HepG2 (cell line): ENCODE measurements around the gene RGSL1. TPM values are rescaled to one million over a fixed set of nuclear protein-coding genes. Genes with fewer than 3 reads are reported as not detected.

ENCODE experiments used
- ATAC-seq: fragments of 200-7000 bp; cut with Tn5 transposase; 3 replicates; pipeline ENCODE4 v1.9.1; 2020; ENCODE audit warnings: mild to moderate bottlenecking, moderate library complexity
- BruUV-seq: library from RNA; stranded (reverse); fragments of 400-500 nt; replicated peaks from 2 replicates; lab custom pipeline; 2021; lab: Mats Ljungman, UMichigan
- CTCF ChIA-PET: fragments of 300-600 bp; formaldehyde crosslinking; extraction: SDS; loops from one replicate; lab custom pipeline; 2021; ENCODE audit warnings: low total read pairs, inconsistent platforms, low intra/inter-chr PET ratio; lab: Yijun Ruan, JAX
- POLR2A ChIA-PET: fragments of 350-600 bp; sonication (Branson Sonifier 250); formaldehyde crosslinking; loops from one replicate; lab custom pipeline; 2020; ENCODE audit warnings: antibody characterized with exemption, inconsistent platforms; lab: Yijun Ruan, JAX
- DNase-seq: peaks from one replicate; pipeline ENCODE4 v3.0.0-alpha.2; 2015; ENCODE audit warnings: low spot score
- FAIRE-seq: peaks from 3 replicates; lab custom pipeline; 2011; peaks lifted over from hg19 to GRCh38; lab: Jason Lieb, UNC
- H2AFZ ChIP-seq: one replicate; pipeline ENCODE4 v1.6.1; 2011; ENCODE audit warnings: low read length, inconsistent platforms
- H3K27ac ChIP-seq: fragments of 300-600 bp; 3 replicates; pipeline ENCODE4 v1.8.0; 2011; ENCODE audit warnings: mixed run types, mild to moderate bottlenecking, mixed read lengths, low read length, inconsistent platforms; ENCODE audit not compliant: insufficient read depth; ENCODE audit errors: extremely low read length
- H3K27me3 ChIP-seq, 2 experiments: fragments of 200-600 bp in 1 of 2; 2 replicates in 1 of 2; 3 replicates in 1 of 2; pipeline versions ENCODE4 v1.6.0 to v1.8.0; 2011; ENCODE audit warnings: low read length in 2 of 2, mild to moderate bottlenecking in 2 of 2, moderate library complexity in 2 of 2, inconsistent platforms in 1 of 2; ENCODE audit not compliant: insufficient read depth in 2 of 2, control insufficient read depth in 1 of 2
- H3K36me3 ChIP-seq, 2 experiments: fragments of 200-600 bp in 1 of 2; replicated peaks in 1 of 2; 2 replicates in 1 of 2; 3 replicates in 1 of 2; pipeline versions ENCODE4 v1.5.1 to v1.8.0; 2011; ENCODE audit warnings: low read length in 2 of 2, inconsistent platforms in 1 of 2; ENCODE audit not compliant: insufficient read depth in 2 of 2, control insufficient read depth in 1 of 2
- H3K4me1 ChIP-seq: 2 replicates; pipeline ENCODE4 v1.5.1; 2012; ENCODE audit warnings: low read length, inconsistent platforms; ENCODE audit not compliant: insufficient read depth
- H3K4me2 ChIP-seq: 2 replicates; pipeline ENCODE4 v1.6.0; 2011; ENCODE audit warnings: low read depth, low read length, inconsistent platforms
- H3K4me3 ChIP-seq, 3 experiments: fragments of 200-600 bp in 1 of 3; sonication (generic), shearing (Covaris generic) in 1 of 3; replicated peaks in 1 of 3; 2 replicates each; pipeline ENCODE4 v1.5.1; 2011 to 2016; ENCODE audit warnings: low read length in 3 of 3, inconsistent platforms in 2 of 3, low read depth in 2 of 3, mild to moderate bottlenecking in 2 of 3, control low read depth in 1 of 3, mixed read lengths in 1 of 3; ENCODE audit not compliant: insufficient read depth in 1 of 3
- H3K79me2 ChIP-seq: one replicate; pipeline ENCODE4 v1.6.1; 2011; ENCODE audit warnings: low read length, inconsistent platforms; ENCODE audit not compliant: insufficient read depth
- H3K9ac ChIP-seq: 2 replicates; pipeline ENCODE4 v1.6.0; 2011; ENCODE audit warnings: mild to moderate bottlenecking, low read depth, low read length, inconsistent platforms; ENCODE audit not compliant: insufficient read depth
- H3K9me3 ChIP-seq: 2 replicates; pipeline ENCODE4 v1.5.1; 2012; ENCODE audit warnings: mild to moderate bottlenecking, low read length
- H4K20me1 ChIP-seq: 2 replicates; pipeline ENCODE4 v1.6.0; 2011; ENCODE audit warnings: inconsistent platforms, mild to moderate bottlenecking, low read length, moderate library complexity; ENCODE audit not compliant: insufficient read depth
- DNMT1 ChIP-seq: sonication (generic); formaldehyde crosslinking; IDR thresholded peaks from 2 replicates; pipeline ENCODE4 v1.5.1; 2020; ENCODE audit warnings: mild to moderate bottlenecking, missing genetic modification reagents
- E2F1 ChIP-seq: sonication (generic); formaldehyde crosslinking; IDR thresholded peaks from 2 replicates; pipeline ENCODE4 v1.5.0; 2020; ENCODE audit warnings: missing genetic modification reagents
- EZH2 ChIP-seq: conservative IDR thresholded peaks from 2 replicates; pipeline ENCODE4 v1.6.1; 2012; ENCODE audit warnings: mild to moderate bottlenecking, low read depth, low read length, moderate library complexity
- GPN1 ChIP-seq: sonication (generic); formaldehyde crosslinking; IDR thresholded peaks from 2 replicates; pipeline ENCODE4 v1.5.1; 2020; ENCODE audit warnings: missing genetic modification reagents, borderline replicate concordance
- KLF13 ChIP-seq: sonication (generic); formaldehyde crosslinking; IDR thresholded peaks from 2 replicates; pipeline ENCODE4 v1.4.0; 2020; ENCODE audit warnings: mild to moderate bottlenecking, missing genetic modification reagents
- MED1 ChIP-seq: sonication (generic); formaldehyde crosslinking; IDR thresholded peaks from 2 replicates; pipeline ENCODE4 v1.4.0; 2020; ENCODE audit warnings: missing genetic modification reagents
- NFATC3 ChIP-seq: sonication (generic); formaldehyde crosslinking; IDR thresholded peaks from 2 replicates; pipeline ENCODE4 v1.5.1; 2020; ENCODE audit warnings: mild to moderate bottlenecking, missing genetic modification reagents
- TFDP2 ChIP-seq: sonication (generic); formaldehyde crosslinking; IDR thresholded peaks from 2 replicates; pipeline ENCODE4 v1.4.0; 2020; ENCODE audit warnings: missing genetic modification reagents
- ZBTB2 ChIP-seq: sonication (generic); formaldehyde crosslinking; IDR thresholded peaks from 2 replicates; pipeline ENCODE4 v1.8.0; 2022; ENCODE audit warnings: low read depth, missing genetic modification reagents
- ZFY ChIP-seq: sonication (generic); formaldehyde crosslinking; IDR thresholded peaks from 2 replicates; pipeline ENCODE4 v1.4.0; 2020; ENCODE audit warnings: missing genetic modification reagents
- ZNF530 ChIP-seq: sonication (generic); formaldehyde crosslinking; IDR thresholded peaks from 2 replicates; pipeline ENCODE4 v1.5.0; 2020; ENCODE audit warnings: low read depth, mild to moderate bottlenecking, missing genetic modification reagents
- WGBS: methylation state at CpG from one replicate; pipeline ENCODE4 v1.1.6; 2017; ENCODE audit warnings: low lambda C conversion rate; 5-methylcytosine and 5-hydroxymethylcytosine counted together
- in situ Hi-C: cut with HindIII; loops from 2 replicates; pipeline ENCODE4 v1.10.0; 2017; ENCODE audit warnings: low pct_unique_long_range_greater_than_20kb; ENCODE audit not compliant: extremely low pct_ligation_motif_present
- intact Hi-C: fragments of 100-400 bp; cut with micrococcal nuclease; formaldehyde crosslinking; loops from one replicate; pipeline ENCODE4 v1.10.0; 2022; ENCODE audit not compliant: unreplicated experiment
- polyA plus RNA-seq, 8 experiments: library from polyadenylated mRNA; depleted of rRNA in 3 of 8; stranded (reverse) in 7 of 8; unstranded in 1 of 8; fragments of >200 nt; fragmentation: Illumina TruSeq in 4 of 8; extraction: Trizol in 4 of 8; gene quantifications; 2 replicates each; pipeline versions ENCODE4 v1.2.1 to v1.2.3, GENCODE V29; 2011 to 2016; ENCODE audit warnings: low read depth in 4 of 8, missing spikeins in 1 of 8, mixed read lengths in 1 of 8; ENCODE audit not compliant: insufficient read depth in 1 of 8
- total RNA-seq, 5 experiments: library from RNA; depleted of rRNA; stranded (reverse); fragments of >200 nt; fragmentation: Illumina TruSeq; extraction: Trizol; gene quantifications; 2 replicates each; pipeline ENCODE4 v1.2.3, GENCODE V29; 2016; ENCODE audit warnings: low read depth in 1 of 5

Gene RGSL1
- total and polyA plus RNA-seq, 2 of the 13 experiments (the other 11 are each of a cell fraction or from before 2014, with no cell fraction given), result not detected

DNA sequence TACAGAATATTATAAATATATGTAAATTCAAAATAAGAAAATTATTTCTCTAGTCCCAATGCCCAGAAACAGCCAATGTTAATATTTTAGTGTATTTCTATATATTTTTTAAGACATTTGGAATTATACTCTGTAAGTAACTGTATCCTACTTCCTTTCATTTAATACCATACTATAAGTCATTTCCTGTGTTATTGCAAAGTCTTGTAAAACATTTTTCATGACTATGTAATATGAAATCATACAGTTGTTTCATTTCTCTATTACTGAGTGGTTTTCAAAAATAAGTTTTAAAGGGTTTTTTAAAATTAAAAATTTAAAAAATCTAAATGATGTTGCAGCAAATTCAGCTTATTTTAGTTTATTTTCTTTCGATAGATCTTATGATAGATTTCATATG lies 137.1 kb downstream of the RGSL1 start:
- no peaks in the 10 kb centered on the region for H3K36me3 ChIP-seq

GRCh38 chr1:182587666-182588499 lies 137.9 kb downstream of the RGSL1 start:
- no peaks in the 10 kb centered on the region for H4K20me1 ChIP-seq
- no peaks in the 10 kb centered on the region; a peak in 1 of 5 replicates for H3K27me3 ChIP-seq
- no peak for DNase-seq
- no peaks in the 10 kb centered on the region for H3K79me2 ChIP-seq
- H3K4me2 ChIP-seq, result peak overlapping the region; percentile 73
- H3K27ac ChIP-seq, result no peak overlapping the region
- in situ Hi-C loops (no loop called here), intact Hi-C loops (no loop called here)
- peaks cover 9% of the 10 kb centered on the region for H3K4me1 ChIP-seq
- no peaks in the 10 kb centered on the region for H3K36me3 ChIP-seq
- no peak for FAIRE-seq
- ChIA-PET CTCF (no interaction called here), POLR2A (no interaction called here)
- no peak for ATAC-seq
- H3K9me3 ChIP-seq, result no peaks in the 10 kb centered on the region
- H3K9ac ChIP-seq, result no peak overlapping the region
- WGBS, result 6% methylated on average over 4 of the region's 4 CpGs
- peak overlapping the region; percentile 51 to 67 (median 51); a peak in 3 of 6 replicates for H3K4me3 ChIP-seq
- BruUV-seq, result no TSS peak
- H2AFZ ChIP-seq, result no peak overlapping the region
- no peak for TF ChIP-seq KLF13 (CRISPR knock-in tag)
- TF ChIP-seq DNMT1 (CRISPR knock-in tag), result no peak
- TF ChIP-seq NFATC3 (CRISPR knock-in tag), result no peak
- no peak for TF ChIP-seq EZH2
- no peak for TF ChIP-seq TFDP2
- no peak for TF ChIP-seq ZFY (CRISPR knock-in tag)
- no peak for TF ChIP-seq GPN1 (CRISPR knock-in tag)
- TF ChIP-seq ZNF530 (CRISPR knock-in tag), result no peak
- no peak for TF ChIP-seq ZBTB2 (CRISPR knock-in tag)

More for the DNA sequence above, 137.1 kb downstream of the RGSL1 start:
- POLR2A ChIA-PET, result no interaction called here
- H3K4me3 ChIP-seq, result no peak overlapping the region
- peaks cover 9% of the 10 kb centered on the region for H3K4me1 ChIP-seq
- no peak for TF ChIP-seq MED1 (CRISPR knock-in tag)
- no peak for TF ChIP-seq E2F1
- H3K9me3 ChIP-seq, result no peaks in the 10 kb centered on the region
- intact Hi-C loops, result no loop called here
- in situ Hi-C loops, result no loop called here
- H4K20me1 ChIP-seq, result no peaks in the 10 kb centered on the region
- H3K9ac ChIP-seq, result no peak overlapping the region
- no peak for ATAC-seq
- no peak for DNase-seq
- no peak overlapping the region for H3K27ac ChIP-seq
- H3K79me2 ChIP-seq, result no peaks in the 10 kb centered on the region
- 0% methylated on average over 1 of the region's 1 CpG for WGBS
- H3K4me2 ChIP-seq, result no peak overlapping the region
- no peak overlapping the region for H2AFZ ChIP-seq
- CTCF ChIA-PET, result no interaction called here
- FAIRE-seq, result no peak
- no peaks in the 10 kb centered on the region; a peak in 1 of 5 replicates for H3K27me3 ChIP-seq
- no TSS peak for BruUV-seq
